ENCODE results near the gene FAM3D. TPM values are rescaled to one million over a fixed set of nuclear protein-coding genes. Genes with fewer than 3 reads are reported as not detected.
"Not testable (repeated sequence)": the region's sequence is repeated elsewhere in the genome, so short reads cannot be mapped to it uniquely, and the experiment has no call there.

Gene FAM3D
- polyA plus RNA-seq, 1 donor (not counting 4 experiments of a cell fraction or from before 2014, with no cell fraction given), result not detected

DNA sequence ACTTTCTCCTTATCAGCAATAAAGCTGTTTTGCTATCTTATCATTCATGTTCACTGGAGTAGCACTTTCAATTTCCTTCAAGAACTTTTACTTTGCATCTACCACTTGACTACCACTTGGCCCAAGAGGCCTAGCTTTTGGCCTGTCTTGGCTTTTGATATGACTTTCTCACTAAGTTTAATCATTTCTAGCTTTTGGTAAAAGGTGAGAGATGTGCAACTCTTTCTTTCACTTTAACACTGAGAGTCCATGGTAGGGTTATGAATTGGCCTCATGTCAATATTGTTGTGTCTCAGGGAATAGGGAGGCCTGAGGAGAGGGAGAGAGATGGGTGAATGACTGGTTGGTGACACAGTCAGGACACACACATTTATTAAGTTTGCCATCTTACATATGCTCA, 31.0 kb upstream of the FAM3D start:
- H2AFZ ChIP-seq (ENCODE audit: control insufficient read depth, low read length), result no peak overlapping the region
- FAIRE-seq (no peak), DNase-seq (ENCODE audit: low read depth, low spot score) (no peak)
- H4K20me1 ChIP-seq (ENCODE audit: control insufficient read depth, extremely low read depth, insufficient read depth, low read length), result no peaks in the 10 kb centered on the region
- no peaks in the 10 kb centered on the region for H3K9me1 ChIP-seq (ENCODE audit: control insufficient read depth, extremely low read depth, insufficient read depth, low read length)
- no peak overlapping the region for H3K4me3 ChIP-seq (ENCODE audit: control insufficient read depth in 2 of 3, extremely low read depth in 1 of 3, insufficient read depth in 2 of 3, low read depth in 1 of 3, low read length in 3 of 3)
- no peaks in the 10 kb centered on the region for H3K79me2 ChIP-seq (ENCODE audit: control insufficient read depth, insufficient read depth, low read length)
- no peak for TF ChIP-seq EZH2 (IDR thresholded peaks at IDR 0.05; ENCODE audit: low read length)
- TF ChIP-seq, protein P1, sequence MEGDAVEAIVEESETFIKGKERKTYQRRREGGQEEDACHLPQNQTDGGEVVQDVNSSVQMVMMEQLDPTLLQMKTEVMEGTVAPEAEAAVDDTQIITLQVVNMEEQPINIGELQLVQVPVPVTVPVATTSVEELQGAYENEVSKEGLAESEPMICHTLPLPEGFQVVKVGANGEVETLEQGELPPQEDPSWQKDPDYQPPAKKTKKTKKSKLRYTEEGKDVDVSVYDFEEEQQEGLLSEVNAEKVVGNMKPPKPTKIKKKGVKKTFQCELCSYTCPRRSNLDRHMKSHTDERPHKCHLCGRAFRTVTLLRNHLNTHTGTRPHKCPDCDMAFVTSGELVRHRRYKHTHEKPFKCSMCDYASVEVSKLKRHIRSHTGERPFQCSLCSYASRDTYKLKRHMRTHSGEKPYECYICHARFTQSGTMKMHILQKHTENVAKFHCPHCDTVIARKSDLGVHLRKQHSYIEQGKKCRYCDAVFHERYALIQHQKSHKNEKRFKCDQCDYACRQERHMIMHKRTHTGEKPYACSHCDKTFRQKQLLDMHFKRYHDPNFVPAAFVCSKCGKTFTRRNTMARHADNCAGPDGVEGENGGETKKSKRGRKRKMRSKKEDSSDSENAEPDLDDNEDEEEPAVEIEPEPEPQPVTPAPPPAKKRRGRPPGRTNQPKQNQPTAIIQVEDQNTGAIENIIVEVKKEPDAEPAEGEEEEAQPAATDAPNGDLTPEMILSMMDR (optimal IDR thresholded peaks at IDR 0.05 in 1 of 3, IDR thresholded peaks at IDR 0.05 in 1 of 3, conservative IDR thresholded peaks at IDR 0.05 in 1 of 3; ENCODE audit: extremely low read depth in 1 of 3, insufficient read depth in 2 of 3, low read length in 3 of 3), result no peak
- H3K4me2 ChIP-seq (ENCODE audit: control insufficient read depth, extremely low read depth, insufficient read depth, low read depth, low read length), result no peak overlapping the region
- H3K36me3 ChIP-seq (ENCODE audit: control insufficient read depth in 2 of 2, extremely low read depth in 1 of 2, insufficient read depth in 2 of 2, low read length in 2 of 2), result no peaks in the 10 kb centered on the region
- dilution Hi-C loops (cut with MboI; ENCODE audit: extremely low pct_ligation_motif_present, low sequenced_read_pairs), result no loop called here
- no peaks in the 10 kb centered on the region for H3K27me3 ChIP-seq (ENCODE audit: control insufficient read depth, extremely low read depth, insufficient read depth, low read length)
- H3K9me3 ChIP-seq (ENCODE audit: control insufficient read depth, low read depth, low read length), result no peaks in the 10 kb centered on the region
- H3K27ac ChIP-seq (ENCODE audit: control insufficient read depth, insufficient read depth, low read length), result no peak overlapping the region
- H3K4me1 ChIP-seq (ENCODE audit: control insufficient read depth, extremely low read depth, insufficient read depth, low read length), result no peaks in the 10 kb centered on the region
- no peak overlapping the region for H3K9ac ChIP-seq (ENCODE audit: control insufficient read depth, extremely low read depth, insufficient read depth, low read length)

DNA sequence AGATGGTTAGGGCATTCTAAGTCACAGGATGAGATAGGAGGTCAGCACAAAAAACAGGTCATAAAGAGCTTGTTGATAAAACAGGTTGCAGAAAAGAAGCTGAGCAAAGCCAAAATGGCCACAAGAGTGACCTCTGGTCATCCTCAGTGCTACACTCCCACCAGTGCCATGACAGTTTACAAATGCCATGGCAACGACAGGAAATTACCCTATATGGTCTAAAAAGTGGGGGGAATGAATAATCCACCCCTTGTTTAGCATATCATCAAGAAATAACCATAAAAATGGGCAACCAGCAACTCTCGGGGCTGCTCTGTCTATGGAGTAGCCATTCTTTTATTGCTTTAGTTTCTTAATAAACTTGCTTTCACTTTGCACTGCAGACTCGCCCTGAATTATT, 30.2 kb upstream of the FAM3D start:
- H2AFZ ChIP-seq (ENCODE audit: control insufficient read depth, low read length); H3K9ac ChIP-seq (ENCODE audit: control insufficient read depth, extremely low read depth, insufficient read depth, low read length); H3K4me1 ChIP-seq (ENCODE audit: control insufficient read depth, extremely low read depth, insufficient read depth, low read length); H3K27ac ChIP-seq (ENCODE audit: control insufficient read depth, insufficient read depth, low read length); H3K9me1 ChIP-seq (ENCODE audit: control insufficient read depth, extremely low read depth, insufficient read depth, low read length); H3K36me3 ChIP-seq (ENCODE audit: control insufficient read depth in 2 of 2, extremely low read depth in 1 of 2, insufficient read depth in 2 of 2, low read length in 2 of 2); H4K20me1 ChIP-seq (ENCODE audit: control insufficient read depth, extremely low read depth, insufficient read depth, low read length); dilution Hi-C loops (cut with MboI; ENCODE audit: extremely low pct_ligation_motif_present, low sequenced_read_pairs); DNase-seq (ENCODE audit: low read depth, low spot score); H3K4me3 ChIP-seq (ENCODE audit: control insufficient read depth in 2 of 3, extremely low read depth in 1 of 3, insufficient read depth in 2 of 3, low read depth in 1 of 3, low read length in 3 of 3); H3K27me3 ChIP-seq (ENCODE audit: control insufficient read depth, extremely low read depth, insufficient read depth, low read length); H3K79me2 ChIP-seq (ENCODE audit: control insufficient read depth, insufficient read depth, low read length); H3K4me2 ChIP-seq (ENCODE audit: control insufficient read depth, extremely low read depth, insufficient read depth, low read depth, low read length); FAIRE-seq; H3K9me3 ChIP-seq (ENCODE audit: control insufficient read depth, low read depth, low read length): not testable (repeated sequence)

DNA sequence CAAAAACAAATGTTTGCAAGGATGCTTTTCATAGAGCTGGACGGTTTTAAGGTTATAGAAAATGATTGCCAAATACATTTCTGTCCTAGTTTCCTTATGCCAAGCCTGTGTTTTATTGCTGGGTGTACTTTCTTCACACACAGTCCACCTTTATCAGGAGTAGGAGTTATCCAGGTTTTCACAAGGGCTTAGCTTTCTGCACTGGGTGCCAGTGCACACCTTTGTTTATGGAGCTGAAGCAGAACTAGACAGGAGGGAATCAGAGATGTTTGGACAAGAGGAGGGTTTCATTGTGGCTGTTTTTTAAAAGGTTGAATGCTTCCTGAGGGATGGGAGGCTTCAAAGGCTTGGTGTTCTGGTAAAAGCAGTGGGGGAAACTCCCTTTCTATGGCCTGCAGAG, 29.5 kb upstream of the FAM3D start:
- TF ChIP-seq EZH2 (IDR thresholded peaks at IDR 0.05; ENCODE audit: low read length), result no peak
- TF ChIP-seq, protein P1 (optimal IDR thresholded peaks at IDR 0.05 in 1 of 3, IDR thresholded peaks at IDR 0.05 in 1 of 3, conservative IDR thresholded peaks at IDR 0.05 in 1 of 3; ENCODE audit: extremely low read depth in 1 of 3, insufficient read depth in 2 of 3, low read length in 3 of 3), result no peak
- H4K20me1 ChIP-seq (ENCODE audit: control insufficient read depth, extremely low read depth, insufficient read depth, low read length), result no peaks in the 10 kb centered on the region
- no peak overlapping the region for H3K4me2 ChIP-seq (ENCODE audit: control insufficient read depth, extremely low read depth, insufficient read depth, low read depth, low read length)
- no peaks in the 10 kb centered on the region for H3K79me2 ChIP-seq (ENCODE audit: control insufficient read depth, insufficient read depth, low read length)
- H2AFZ ChIP-seq (ENCODE audit: control insufficient read depth, low read length), result no peak overlapping the region
- H3K9me1 ChIP-seq (ENCODE audit: control insufficient read depth, extremely low read depth, insufficient read depth, low read length), result no peaks in the 10 kb centered on the region
- no peak overlapping the region for H3K4me3 ChIP-seq (ENCODE audit: control insufficient read depth in 2 of 3, extremely low read depth in 1 of 3, insufficient read depth in 2 of 3, low read depth in 1 of 3, low read length in 3 of 3)
- no peak overlapping the region for H3K9ac ChIP-seq (ENCODE audit: control insufficient read depth, extremely low read depth, insufficient read depth, low read length)
- dilution Hi-C loops (cut with MboI; ENCODE audit: extremely low pct_ligation_motif_present, low sequenced_read_pairs), result no loop called here
- no peaks in the 10 kb centered on the region for H3K36me3 ChIP-seq (ENCODE audit: control insufficient read depth in 2 of 2, extremely low read depth in 1 of 2, insufficient read depth in 2 of 2, low read length in 2 of 2)
- no peak overlapping the region for H3K27ac ChIP-seq (ENCODE audit: control insufficient read depth, insufficient read depth, low read length)
- peaks cover 4% of the 10 kb centered on the region for H3K9me3 ChIP-seq (ENCODE audit: control insufficient read depth, low read depth, low read length)
- no peak for DNase-seq (ENCODE audit: low read depth, low spot score)
- H3K27me3 ChIP-seq (ENCODE audit: control insufficient read depth, extremely low read depth, insufficient read depth, low read length), result no peaks in the 10 kb centered on the region
- no peaks in the 10 kb centered on the region for H3K4me1 ChIP-seq (ENCODE audit: control insufficient read depth, extremely low read depth, insufficient read depth, low read length)
- FAIRE-seq, result no peak

DNA sequence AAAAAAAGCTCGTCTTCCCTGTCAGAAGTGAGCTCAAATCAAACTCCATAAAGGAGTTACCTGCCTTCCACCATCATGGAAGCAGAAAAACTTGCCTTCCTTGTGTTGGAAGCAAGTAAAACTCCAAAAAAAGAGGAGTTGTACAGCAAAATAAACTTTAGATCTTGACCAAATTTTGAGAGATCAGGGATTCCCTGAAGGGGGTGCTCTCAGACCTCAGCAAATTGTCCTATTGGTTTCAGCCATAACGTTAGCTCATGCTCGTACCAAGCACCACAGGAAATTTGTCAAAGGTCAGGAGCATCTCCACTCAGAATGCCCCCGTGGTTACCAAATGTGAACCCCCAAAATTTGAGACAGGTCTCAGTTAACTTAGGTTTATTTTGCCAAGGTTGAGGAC, 28.7 kb upstream of the FAM3D start:
- H4K20me1 ChIP-seq (ENCODE audit: control insufficient read depth, extremely low read depth, insufficient read depth, low read length); H3K27ac ChIP-seq (ENCODE audit: control insufficient read depth, insufficient read depth, low read length); FAIRE-seq; H3K9me1 ChIP-seq (ENCODE audit: control insufficient read depth, extremely low read depth, insufficient read depth, low read length); H3K36me3 ChIP-seq (ENCODE audit: control insufficient read depth in 2 of 2, extremely low read depth in 1 of 2, insufficient read depth in 2 of 2, low read length in 2 of 2); H3K9me3 ChIP-seq (ENCODE audit: control insufficient read depth, low read depth, low read length); H3K4me3 ChIP-seq (ENCODE audit: control insufficient read depth in 2 of 3, extremely low read depth in 1 of 3, insufficient read depth in 2 of 3, low read depth in 1 of 3, low read length in 3 of 3); H3K4me1 ChIP-seq (ENCODE audit: control insufficient read depth, extremely low read depth, insufficient read depth, low read length); H3K9ac ChIP-seq (ENCODE audit: control insufficient read depth, extremely low read depth, insufficient read depth, low read length); H2AFZ ChIP-seq (ENCODE audit: control insufficient read depth, low read length); H3K27me3 ChIP-seq (ENCODE audit: control insufficient read depth, extremely low read depth, insufficient read depth, low read length); DNase-seq (ENCODE audit: low read depth, low spot score); dilution Hi-C loops (cut with MboI; ENCODE audit: extremely low pct_ligation_motif_present, low sequenced_read_pairs); H3K4me2 ChIP-seq (ENCODE audit: control insufficient read depth, extremely low read depth, insufficient read depth, low read depth, low read length); H3K79me2 ChIP-seq (ENCODE audit: control insufficient read depth, insufficient read depth, low read length): not testable (repeated sequence)

All from keratinocyte (primary cell).